Measurements from ENCODE around the gene COMMD3. TPM values are rescaled to one million over a fixed set of nuclear protein-coding genes. Genes with fewer than 3 reads are reported as not detected.
A peak's percentile ranks its signal among the peaks of the same experiment; 100 is the strongest.

Gene COMMD3
- total and polyA plus RNA-seq, 9 of the 15 experiments (the other 6 are each of a cell fraction or from before 2014, with no cell fraction given) = 50.7 to 217 (median 80.1) TPM

DNA sequence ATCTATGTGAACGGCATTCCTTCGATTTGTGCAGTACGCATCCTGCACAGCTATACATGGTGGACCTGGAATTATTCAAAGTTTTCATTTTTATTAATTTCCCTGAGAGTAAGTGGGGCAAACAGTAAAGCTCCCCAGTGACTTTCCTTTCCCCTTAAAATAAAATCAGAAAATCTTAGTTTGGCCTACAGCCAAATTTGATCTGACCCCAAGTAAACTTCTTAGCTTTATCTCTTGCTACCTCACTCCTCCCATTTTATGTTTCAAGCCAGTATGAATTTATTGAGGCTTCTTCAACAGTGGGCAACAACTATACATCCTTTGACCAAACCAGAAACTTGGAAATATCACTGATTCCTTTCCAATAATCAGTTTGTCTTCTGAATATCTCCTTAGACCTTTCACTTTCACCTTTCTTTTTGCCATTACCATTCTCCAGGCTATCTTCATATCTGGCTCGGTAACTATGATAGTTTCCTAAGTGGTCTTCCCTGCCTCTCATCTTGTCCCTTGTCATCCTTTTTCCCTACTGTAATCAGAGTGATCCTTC is 40.2 kb downstream of the COMMD3 start (continued):
- TF ChIP-seq RAD21 (CRISPR knock-in tag; conservative IDR thresholded peaks at IDR 0.05 in 1 of 2, IDR thresholded peaks at IDR 0.05 in 1 of 2) (no peak), NFIX (CRISPR knock-in tag; IDR thresholded peaks at IDR 0.05; ENCODE audit: low read depth) (peak; percentile 84), ARID1B (IDR thresholded peaks at IDR 0.05) (peak; percentile 22; the same call in 1 of the 2 replicates), ZNF830 (CRISPR knock-in tag; IDR thresholded peaks at IDR 0.05) (no peak), FOXJ3 (CRISPR knock-in tag; IDR thresholded peaks at IDR 0.05) (no peak), FOXJ2 (tag; IDR thresholded peaks at IDR 0.05) (no peak), EWSR1 (IDR thresholded peaks at IDR 0.05; ENCODE audit: borderline replicate concordance, low read depth, partially characterized antibody) (no peak), SIN3A (IDR thresholded peaks at IDR 0.05; ENCODE audit: borderline replicate concordance in 2 of 2, control insufficient read depth in 1 of 2, low read depth in 2 of 2, low read length in 2 of 2) (no peak), KLF1 (tag; IDR thresholded peaks at IDR 0.05) (no peak), RBM14 (IDR thresholded peaks at IDR 0.05; ENCODE audit: borderline replicate concordance, insufficient read depth, low read depth, low read length) (no peak), HNRNPK (IDR thresholded peaks at IDR 0.05; ENCODE audit: low read depth, low read length, poor library complexity, severe bottlenecking) (no peak), MAZ (CRISPR knock-in tag; conservative IDR thresholded peaks at IDR 0.05 in 1 of 2, IDR thresholded peaks at IDR 0.05 in 1 of 2) (no peak)
- TF ChIP-seq, protein P1, sequence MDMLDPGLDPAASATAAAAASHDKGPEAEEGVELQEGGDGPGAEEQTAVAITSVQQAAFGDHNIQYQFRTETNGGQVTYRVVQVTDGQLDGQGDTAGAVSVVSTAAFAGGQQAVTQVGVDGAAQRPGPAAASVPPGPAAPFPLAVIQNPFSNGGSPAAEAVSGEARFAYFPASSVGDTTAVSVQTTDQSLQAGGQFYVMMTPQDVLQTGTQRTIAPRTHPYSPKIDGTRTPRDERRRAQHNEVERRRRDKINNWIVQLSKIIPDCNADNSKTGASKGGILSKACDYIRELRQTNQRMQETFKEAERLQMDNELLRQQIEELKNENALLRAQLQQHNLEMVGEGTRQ (CRISPR knock-in tag; IDR thresholded peaks at IDR 0.05) = no peak
- TF ChIP-seq, protein P2, sequence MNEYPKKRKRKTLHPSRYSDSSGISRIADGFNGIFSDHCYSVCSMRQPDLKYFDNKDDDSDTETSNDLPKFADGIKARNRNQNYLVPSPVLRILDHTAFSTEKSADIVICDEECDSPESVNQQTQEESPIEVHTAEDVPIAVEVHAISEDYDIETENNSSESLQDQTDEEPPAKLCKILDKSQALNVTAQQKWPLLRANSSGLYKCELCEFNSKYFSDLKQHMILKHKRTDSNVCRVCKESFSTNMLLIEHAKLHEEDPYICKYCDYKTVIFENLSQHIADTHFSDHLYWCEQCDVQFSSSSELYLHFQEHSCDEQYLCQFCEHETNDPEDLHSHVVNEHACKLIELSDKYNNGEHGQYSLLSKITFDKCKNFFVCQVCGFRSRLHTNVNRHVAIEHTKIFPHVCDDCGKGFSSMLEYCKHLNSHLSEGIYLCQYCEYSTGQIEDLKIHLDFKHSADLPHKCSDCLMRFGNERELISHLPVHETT (CRISPR knock-in tag; conservative IDR thresholded peaks at IDR 0.05 in 1 of 2, IDR thresholded peaks at IDR 0.05 in 1 of 2) = no peak
- TF ChIP-seq, protein P3, sequence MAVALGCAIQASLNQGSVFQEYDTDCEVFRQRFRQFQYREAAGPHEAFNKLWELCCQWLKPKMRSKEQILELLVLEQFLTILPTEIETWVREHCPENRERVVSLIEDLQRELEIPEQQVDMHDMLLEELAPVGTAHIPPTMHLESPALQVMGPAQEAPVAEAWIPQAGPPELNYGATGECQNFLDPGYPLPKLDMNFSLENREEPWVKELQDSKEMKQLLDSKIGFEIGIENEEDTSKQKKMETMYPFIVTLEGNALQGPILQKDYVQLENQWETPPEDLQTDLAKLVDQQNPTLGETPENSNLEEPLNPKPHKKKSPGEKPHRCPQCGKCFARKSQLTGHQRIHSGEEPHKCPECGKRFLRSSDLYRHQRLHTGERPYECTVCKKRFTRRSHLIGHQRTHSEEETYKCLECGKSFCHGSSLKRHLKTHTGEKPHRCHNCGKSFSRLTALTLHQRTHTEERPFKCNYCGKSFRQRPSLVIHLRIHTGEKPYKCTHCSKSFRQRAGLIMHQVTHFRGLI (CRISPR knock-in tag; IDR thresholded peaks at IDR 0.05) = no peak
- TF ChIP-seq, protein P4, sequence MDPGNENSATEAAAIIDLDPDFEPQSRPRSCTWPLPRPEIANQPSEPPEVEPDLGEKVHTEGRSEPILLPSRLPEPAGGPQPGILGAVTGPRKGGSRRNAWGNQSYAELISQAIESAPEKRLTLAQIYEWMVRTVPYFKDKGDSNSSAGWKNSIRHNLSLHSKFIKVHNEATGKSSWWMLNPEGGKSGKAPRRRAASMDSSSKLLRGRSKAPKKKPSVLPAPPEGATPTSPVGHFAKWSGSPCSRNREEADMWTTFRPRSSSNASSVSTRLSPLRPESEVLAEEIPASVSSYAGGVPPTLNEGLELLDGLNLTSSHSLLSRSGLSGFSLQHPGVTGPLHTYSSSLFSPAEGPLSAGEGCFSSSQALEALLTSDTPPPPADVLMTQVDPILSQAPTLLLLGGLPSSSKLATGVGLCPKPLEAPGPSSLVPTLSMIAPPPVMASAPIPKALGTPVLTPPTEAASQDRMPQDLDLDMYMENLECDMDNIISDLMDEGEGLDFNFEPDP (CRISPR knock-in tag; IDR thresholded peaks at IDR 0.05) = no peak
- TF ChIP-seq, protein P5, sequence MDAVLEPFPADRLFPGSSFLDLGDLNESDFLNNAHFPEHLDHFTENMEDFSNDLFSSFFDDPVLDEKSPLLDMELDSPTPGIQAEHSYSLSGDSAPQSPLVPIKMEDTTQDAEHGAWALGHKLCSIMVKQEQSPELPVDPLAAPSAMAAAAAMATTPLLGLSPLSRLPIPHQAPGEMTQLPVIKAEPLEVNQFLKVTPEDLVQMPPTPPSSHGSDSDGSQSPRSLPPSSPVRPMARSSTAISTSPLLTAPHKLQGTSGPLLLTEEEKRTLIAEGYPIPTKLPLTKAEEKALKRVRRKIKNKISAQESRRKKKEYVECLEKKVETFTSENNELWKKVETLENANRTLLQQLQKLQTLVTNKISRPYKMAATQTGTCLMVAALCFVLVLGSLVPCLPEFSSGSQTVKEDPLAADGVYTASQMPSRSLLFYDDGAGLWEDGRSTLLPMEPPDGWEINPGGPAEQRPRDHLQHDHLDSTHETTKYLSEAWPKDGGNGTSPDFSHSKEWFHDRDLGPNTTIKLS (IDR thresholded peaks at IDR 0.05; ENCODE audit: borderline replicate concordance, low read depth) = no peak
- TF ChIP-seq, protein P6, sequence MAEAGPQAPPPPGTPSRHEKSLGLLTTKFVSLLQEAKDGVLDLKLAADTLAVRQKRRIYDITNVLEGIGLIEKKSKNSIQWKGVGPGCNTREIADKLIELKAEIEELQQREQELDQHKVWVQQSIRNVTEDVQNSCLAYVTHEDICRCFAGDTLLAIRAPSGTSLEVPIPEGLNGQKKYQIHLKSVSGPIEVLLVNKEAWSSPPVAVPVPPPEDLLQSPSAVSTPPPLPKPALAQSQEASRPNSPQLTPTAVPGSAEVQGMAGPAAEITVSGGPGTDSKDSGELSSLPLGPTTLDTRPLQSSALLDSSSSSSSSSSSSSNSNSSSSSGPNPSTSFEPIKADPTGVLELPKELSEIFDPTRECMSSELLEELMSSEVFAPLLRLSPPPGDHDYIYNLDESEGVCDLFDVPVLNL (CRISPR knock-in tag; IDR thresholded peaks at IDR 0.05; ENCODE audit: low read depth) = no peak

Data from K562 (cell line).